22Rv1 (cell line): ENCODE results near the gene ECT2.

Experiments
- H3K27ac ChIP-seq: fragments of 450-650 bp; 2 replicates; pipeline ENCODE4 v1.5.1; 2017
- ZFX ChIP-seq: fragments of 450-650 bp; IDR thresholded peaks from 2 replicates; pipeline ENCODE4 v1.6.1; 2017; ENCODE audit warnings: antibody characterized with exemption, borderline replicate concordance
- TF ChIP-seq, protein P1 (sequence below): fragments of 450-650 bp; IDR thresholded peaks from 2 replicates; pipeline ENCODE4 v1.5.1; 2017; ENCODE audit warnings: mild to moderate bottlenecking

ECT2 gene

DNA sequence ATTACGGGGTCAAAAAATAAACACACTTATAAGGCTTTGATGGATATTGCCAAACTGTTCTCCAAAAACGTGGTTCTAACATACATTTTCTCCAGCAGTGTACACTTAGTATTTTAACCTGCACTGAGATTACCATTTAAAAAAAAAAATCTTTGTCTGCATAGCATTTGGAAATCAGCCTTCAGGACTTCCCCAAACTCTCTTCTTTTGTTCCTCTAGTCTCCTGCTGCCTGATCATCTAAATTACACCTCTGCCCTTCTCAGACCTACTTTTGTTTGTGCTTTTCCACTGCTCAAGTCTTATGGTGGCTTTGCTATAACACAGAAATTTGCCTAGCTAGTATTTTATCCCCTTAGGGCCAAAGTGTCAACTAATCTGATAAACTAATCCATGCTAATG is 43.5 kb upstream of the ECT2 start:
- H3K27ac ChIP-seq, result no peak overlapping the region
- TF ChIP-seq, protein P1, sequence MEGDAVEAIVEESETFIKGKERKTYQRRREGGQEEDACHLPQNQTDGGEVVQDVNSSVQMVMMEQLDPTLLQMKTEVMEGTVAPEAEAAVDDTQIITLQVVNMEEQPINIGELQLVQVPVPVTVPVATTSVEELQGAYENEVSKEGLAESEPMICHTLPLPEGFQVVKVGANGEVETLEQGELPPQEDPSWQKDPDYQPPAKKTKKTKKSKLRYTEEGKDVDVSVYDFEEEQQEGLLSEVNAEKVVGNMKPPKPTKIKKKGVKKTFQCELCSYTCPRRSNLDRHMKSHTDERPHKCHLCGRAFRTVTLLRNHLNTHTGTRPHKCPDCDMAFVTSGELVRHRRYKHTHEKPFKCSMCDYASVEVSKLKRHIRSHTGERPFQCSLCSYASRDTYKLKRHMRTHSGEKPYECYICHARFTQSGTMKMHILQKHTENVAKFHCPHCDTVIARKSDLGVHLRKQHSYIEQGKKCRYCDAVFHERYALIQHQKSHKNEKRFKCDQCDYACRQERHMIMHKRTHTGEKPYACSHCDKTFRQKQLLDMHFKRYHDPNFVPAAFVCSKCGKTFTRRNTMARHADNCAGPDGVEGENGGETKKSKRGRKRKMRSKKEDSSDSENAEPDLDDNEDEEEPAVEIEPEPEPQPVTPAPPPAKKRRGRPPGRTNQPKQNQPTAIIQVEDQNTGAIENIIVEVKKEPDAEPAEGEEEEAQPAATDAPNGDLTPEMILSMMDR, result no peak
- no peak for TF ChIP-seq ZFX

DNA sequence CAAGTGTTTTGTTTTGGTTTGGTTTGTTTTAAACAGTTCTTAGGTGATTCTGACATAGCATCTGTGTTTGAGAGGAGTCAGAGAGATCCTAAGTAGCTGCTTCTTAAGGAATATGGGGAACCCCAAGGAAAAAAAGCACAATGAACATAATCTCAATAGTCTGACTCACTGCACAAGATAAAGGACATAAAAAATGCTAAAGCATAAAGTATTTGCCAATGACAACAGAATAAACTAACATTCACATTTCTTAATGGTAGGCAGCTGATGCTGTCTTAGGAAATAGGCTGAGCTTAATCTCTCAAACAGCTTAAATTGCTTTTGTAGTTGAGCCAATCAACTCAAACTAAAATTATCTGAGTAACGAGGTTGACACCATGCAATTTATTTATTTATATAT is 42.6 kb upstream of the ECT2 start:
- TF ChIP-seq ZFX, result no peak
- TF ChIP-seq, protein P1, result no peak
- H3K27ac ChIP-seq, result no peak overlapping the region

DNA sequence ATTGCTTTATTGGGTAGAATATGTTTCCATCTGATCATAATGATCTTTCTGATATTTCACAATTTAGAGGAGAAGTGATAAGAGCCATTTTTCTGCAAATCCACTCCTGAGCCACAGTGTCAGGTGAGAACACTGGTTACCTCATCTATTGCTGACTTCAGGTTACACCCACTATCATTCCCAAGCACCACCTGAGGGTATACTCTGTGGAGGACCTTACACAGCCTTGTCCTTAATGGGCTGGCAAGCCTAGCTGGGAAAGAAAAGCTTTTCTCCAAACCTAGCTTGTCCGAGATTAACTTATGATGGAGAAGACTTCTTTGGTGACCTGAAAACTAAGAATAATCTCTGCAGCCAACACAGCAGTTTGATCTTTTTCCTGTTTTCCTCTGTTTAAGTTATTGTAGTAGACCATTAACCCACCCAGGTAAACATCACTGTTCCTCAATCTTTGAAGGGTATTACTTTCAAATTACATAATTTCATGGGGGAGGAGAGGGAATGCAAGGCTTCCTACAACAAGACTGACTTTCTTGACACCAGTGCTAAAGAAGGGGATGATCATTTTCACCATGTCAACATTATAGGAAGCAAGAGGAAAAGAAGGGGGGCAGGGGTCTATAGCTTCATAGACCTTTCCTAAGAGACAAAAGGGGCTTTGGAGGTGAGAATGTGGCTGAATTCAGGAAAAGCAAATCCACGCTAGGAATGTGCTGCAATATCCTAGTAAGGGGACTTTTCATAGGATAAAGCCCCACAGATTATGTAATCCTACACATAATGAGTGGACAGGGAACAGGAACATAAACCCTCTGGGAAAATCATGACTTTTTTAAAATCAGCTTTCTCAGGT is 41.4 kb upstream of the ECT2 start:
- no peak overlapping the region; the same call in 1 of the 2 replicates for H3K27ac ChIP-seq
- no peak for TF ChIP-seq ZFX
- TF ChIP-seq, protein P1, result no peak

DNA sequence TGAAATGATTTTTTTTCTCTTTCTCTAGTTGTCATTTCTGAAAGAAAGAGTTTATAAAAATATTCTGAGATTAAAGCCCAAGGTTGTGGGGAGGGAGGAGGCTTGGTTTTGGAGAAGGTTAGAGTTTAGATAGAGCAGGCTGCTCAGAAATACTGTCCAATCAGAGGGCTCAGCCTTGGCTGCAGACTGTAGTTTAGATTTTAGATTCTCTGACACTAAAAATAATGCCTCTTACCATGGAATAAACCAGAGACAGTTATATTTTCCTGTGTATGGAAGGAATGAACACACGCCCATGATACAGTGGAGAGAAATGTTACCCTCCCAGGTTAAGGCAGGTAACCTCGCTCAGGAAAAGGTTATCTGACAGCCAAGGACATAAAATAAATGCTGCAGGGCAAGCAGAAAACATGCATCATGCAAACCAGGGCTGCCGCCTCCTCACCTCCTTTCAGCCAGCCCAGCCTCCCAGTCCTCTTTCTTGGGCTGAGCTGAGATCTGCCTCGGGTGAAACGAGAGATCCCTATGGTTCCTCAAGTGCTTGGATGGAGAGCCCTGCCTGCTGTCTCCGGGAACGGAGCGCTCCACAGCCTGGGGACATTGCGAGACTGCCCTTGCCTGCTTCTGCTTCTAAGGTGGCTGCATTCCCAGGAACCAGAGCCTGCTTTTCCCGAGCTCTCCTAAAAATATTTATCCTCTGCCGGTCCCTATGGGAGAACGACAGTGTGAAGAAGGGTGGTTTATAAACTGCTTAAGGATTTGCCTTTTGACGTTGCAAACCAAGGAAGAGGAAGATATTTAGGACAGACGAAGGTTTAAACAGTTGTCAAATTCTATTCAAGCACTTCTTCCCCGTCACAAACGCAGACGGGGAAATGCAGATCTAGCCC is 40.5 kb upstream of the ECT2 start:
- TF ChIP-seq, protein P1, result no peak
- no peak for TF ChIP-seq ZFX
- H3K27ac ChIP-seq, result peak overlapping the region; percentile 66

DNA sequence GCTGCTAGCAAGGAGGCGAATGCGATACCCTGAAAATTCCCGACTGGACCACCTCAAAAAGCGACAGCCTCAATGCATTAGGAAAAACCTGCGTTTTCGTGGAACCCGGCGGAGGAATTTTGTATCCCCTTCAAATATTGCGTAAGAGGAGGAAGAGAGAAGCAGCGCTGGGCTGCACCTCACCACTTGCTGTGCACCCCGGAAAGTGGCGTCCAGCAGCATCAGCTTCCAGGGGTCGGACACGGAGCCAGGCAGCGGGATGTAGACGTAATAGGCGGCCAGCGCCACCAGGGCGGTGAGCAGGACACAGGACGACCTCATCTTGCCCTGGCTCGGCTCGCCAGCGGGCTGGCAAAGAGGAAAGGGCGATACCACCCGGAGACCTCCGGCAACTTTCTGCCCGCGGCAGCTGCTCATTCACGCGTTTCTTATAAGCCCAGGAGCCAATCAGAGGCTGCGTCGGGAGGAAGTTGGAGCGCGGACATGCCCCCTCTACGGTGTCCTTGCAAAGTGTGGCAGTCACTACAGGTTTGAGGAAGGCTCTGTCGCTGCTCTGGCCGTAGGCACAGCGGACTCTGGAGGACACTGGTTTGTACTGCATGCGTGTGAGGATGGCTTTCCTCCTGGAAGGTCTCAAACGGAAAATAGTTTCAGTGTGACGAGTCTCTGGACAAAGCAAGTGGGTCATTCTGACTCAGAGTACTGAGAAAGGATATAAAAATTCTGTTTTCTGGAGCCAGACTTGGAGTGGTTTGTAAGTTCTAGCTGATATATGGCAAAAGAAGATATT is 39.7 kb upstream of the ECT2 start, which contains the start of gene NCEH1:
Gene NCEH1 (minus strand): TSS at position 404 of the 790 bp plus-strand sequence. CDS start 83 bp downstream, at position 321.
- TF ChIP-seq, protein P1, result peak; percentile 92
- no peak for TF ChIP-seq ZFX
- H3K27ac ChIP-seq, result peak within 1 kb of the TSS; percentile 66

DNA sequence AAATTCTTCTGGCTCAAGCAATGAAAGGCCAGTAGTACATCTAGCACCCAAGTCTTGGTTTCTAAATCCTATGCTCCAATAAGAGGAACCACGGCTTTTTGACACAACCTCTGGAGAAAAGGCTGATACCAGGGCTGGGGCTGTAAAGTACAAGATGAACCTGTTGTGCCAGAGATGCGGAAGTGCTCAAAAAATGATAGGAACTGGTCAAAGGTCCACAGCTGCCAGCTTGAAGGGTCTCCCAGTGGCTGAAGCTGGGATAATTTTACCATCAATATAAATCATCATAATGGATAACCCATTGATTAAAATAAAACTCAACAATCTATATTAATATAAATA is 39.1 kb upstream of the ECT2 start:
- TF ChIP-seq, protein P1, result no peak
- no peak for TF ChIP-seq ZFX
- H3K27ac ChIP-seq, result peak overlapping the region; percentile 66
